SHP77 (cell line): Measurements from ENCODE around the gene SEMA5A.

Experiments
- DNase-seq, 2 experiments: peaks; one replicate each; lab custom pipeline; 2025; lab: John Stamatoyannopoulos, UW

The SEMA5A gene

GRCh38 chr5:9477537-9477936 lies 68.3 kb downstream of the SEMA5A start:
- DNase-seq, result no peak

- DNase-seq, result no peak
Observed at GRCh38 chr5:9474219-9475002, 71.5 kb downstream of the SEMA5A start.

- no peak for DNase-seq
Observed at GRCh38 chr5:9473624-9474023, 72.3 kb downstream of the SEMA5A start.

- no peak for DNase-seq
Observed at GRCh38 chr5:9470410-9470809, 75.5 kb downstream of the SEMA5A start.

- no peak for DNase-seq
Observed at GRCh38 chr5:9468060-9468388, 77.9 kb downstream of the SEMA5A start.

GRCh38 chr5:9467199-9468059 lies 78.4 kb downstream of the SEMA5A start:
- no peak for DNase-seq

- DNase-seq, result no peak
Observed at GRCh38 chr5:9466697-9467096, 79.2 kb downstream of the SEMA5A start.

GRCh38 chr5:9464478-9464877 lies 81.4 kb downstream of the SEMA5A start:
- DNase-seq, result no peak

- no peak for DNase-seq
Observed at GRCh38 chr5:9462109-9462508, 83.8 kb downstream of the SEMA5A start.

- DNase-seq, result no peak
Observed at GRCh38 chr5:9460885-9461645, 84.8 kb downstream of the SEMA5A start.

- DNase-seq, result no peak
Observed at GRCh38 chr5:9456435-9457042, 89.3 kb downstream of the SEMA5A start.

GRCh38 chr5:9455826-9456434 lies 89.9 kb downstream of the SEMA5A start:
- DNase-seq, result no peak

- DNase-seq, result no peak
Observed at GRCh38 chr5:9454491-9454890, 91.4 kb downstream of the SEMA5A start.

- DNase-seq, result no peak
Observed at GRCh38 chr5:9454012-9454481, 91.8 kb downstream of the SEMA5A start.

- DNase-seq, result no peak
Observed at GRCh38 chr5:9453480-9454011, 92.3 kb downstream of the SEMA5A start.

GRCh38 chr5:9452181-9452580 lies 93.7 kb downstream of the SEMA5A start:
- DNase-seq, result no peak

- DNase-seq, result no peak
Observed at GRCh38 chr5:9451037-9451436, 94.8 kb downstream of the SEMA5A start.

GRCh38 chr5:9447691-9448090 lies 98.2 kb downstream of the SEMA5A start:
- DNase-seq, result no peak

GRCh38 chr5:9445826-9446388 lies 100.0 kb downstream of the SEMA5A start:
- no peak for DNase-seq

- DNase-seq, result no peak
Observed at GRCh38 chr5:9444346-9444745, 101.5 kb downstream of the SEMA5A start.

- DNase-seq, result no peak
Observed at GRCh38 chr5:9441610-9442009, 104.3 kb downstream of the SEMA5A start.
